GM21528 (cell line): Measurements from ENCODE around the gene ANXA2R.
A peak's percentile ranks its signal among the peaks of the same experiment; 100 is the strongest.

Source experiments
- ATAC-seq: cut with Tn5 transposase; IDR thresholded peaks from one replicate; pipeline ENCODE4 v1.9.1; 2021; ENCODE audit warnings: mild to moderate bottlenecking, moderate library complexity; ENCODE audit not compliant: unreplicated experiment, low FRiP score

ANXA2R gene

DNA sequence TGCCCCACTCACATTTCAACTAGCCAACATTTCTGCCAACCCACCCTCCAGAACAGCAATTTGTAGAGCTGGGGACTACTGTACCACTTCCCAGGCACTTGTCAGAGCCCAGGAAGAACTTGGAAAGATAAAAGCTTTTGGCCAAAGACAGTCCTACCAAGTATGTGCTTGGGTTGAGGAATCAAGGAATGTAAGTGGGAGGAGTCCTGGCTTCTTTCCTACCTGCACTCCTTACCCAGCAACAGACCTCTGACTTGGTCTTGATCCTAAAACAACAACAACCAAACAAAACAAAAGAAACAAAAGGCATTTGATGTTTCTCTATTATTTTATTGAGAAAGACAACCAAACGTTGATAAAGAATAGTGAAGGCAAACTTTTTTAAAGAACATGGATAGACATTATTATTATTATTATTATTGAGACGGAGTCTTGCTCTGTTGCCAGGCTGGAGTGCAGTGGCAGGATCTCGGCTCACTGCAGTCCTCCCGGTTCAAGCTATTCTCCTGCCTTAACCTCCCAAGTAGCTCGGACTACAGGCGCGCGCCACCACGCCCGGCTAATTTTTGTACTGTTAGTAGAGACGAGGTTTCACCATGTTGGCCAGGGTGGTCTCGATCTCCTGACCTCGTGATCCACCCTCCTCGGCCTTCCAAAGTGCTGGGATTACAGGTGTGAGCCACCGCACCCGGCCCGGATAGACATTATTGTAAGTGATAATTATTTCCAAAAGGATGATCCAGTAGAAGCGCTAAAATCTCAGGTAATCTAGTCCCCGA lies 33.5 kb downstream of the ANXA2R start:
- ATAC-seq: no peak

- ATAC-seq: no peak
Observed at GRCh38 chr5:43005031-43005430, 35.1 kb downstream of the ANXA2R start.

- no peak for ATAC-seq
Observed at GRCh38 chr5:43001748-43002147, 38.4 kb downstream of the ANXA2R start.

DNA sequence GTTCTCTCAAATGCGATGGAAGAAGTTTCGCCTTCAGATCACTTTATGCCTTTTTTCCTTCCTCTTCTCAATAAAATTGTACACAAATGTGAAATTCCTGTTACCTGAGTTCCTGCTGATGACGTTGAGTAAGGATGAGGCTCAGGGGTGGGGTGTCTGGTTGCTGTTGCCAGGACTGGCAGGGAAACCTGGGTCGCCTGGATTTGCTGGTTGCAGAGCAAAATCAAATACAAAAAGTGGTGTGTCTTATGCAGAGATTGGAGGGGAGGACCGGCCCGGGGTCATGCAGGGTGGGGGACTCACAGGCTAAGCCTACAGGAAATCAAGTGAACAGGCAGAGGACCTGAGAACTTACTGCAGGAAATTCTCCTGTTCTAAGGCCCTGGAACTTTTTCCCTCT lies 39.2 kb downstream of the ANXA2R start:
- no peak for ATAC-seq

GRCh38 chr5:43000111-43000840 lies 39.8 kb downstream of the ANXA2R start:
- no peak for ATAC-seq

DNA sequence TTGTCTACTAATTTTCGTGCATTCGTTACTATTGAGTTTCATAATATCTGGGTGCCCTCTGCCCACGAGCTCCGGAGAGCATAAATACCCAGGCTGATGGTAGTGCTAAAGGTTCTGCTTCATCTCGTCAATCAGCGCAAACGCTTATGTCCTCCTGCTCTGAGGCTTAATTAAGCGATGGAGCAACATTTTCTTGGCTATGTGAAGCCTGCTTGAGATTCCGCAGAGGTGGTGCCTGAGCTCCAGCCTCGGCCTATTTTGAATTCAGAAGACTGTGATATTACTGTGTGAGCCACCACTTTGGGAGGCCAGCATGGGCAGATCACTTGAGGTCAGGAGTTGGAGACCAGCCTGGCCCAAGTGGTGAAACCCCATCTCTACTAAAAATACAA lies 44.8 kb downstream of the ANXA2R start:
- no peak for ATAC-seq

DNA sequence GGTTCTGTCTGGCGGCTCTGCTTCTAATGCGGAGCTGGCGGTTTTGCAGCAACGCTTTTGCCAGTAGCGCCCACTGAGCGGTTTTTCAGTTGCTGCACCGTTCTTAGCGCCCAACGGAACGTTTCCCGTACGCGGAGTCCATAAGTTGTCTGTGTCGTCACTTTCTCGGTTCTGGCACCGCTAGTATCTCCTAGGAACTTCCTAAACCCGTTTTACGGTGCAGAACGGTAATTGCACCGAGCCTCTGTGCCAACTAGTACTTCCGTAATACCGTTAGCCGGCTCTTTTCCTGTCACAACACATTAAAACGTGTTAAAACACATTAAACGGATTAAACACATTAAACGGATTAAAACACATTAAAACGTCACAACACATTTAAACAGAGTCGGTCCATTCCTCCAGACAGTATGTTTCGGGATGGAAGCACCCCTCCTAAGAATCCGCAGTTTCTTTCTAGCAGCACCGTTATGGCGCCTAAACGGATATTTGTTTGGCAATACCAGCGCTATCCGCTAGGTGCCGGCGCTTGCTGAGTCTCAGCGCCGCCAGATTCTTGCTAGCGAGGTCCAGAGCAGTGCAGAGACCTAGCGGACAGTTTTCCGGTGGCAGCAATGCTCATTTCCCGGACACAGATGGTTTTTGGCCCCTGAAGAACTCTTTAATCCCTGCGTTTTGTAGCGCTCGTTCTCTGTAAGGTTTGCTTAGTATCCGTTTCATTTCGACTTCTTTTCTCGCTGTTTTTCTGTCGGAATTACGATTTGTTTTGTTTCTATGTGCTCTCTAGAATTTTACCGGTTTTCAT lies 45.4 kb downstream of the ANXA2R start:
- peak; percentile 53 for ATAC-seq

GRCh38 chr5:42994246-42994554 lies 45.9 kb downstream of the ANXA2R start:
- no peak for ATAC-seq

DNA sequence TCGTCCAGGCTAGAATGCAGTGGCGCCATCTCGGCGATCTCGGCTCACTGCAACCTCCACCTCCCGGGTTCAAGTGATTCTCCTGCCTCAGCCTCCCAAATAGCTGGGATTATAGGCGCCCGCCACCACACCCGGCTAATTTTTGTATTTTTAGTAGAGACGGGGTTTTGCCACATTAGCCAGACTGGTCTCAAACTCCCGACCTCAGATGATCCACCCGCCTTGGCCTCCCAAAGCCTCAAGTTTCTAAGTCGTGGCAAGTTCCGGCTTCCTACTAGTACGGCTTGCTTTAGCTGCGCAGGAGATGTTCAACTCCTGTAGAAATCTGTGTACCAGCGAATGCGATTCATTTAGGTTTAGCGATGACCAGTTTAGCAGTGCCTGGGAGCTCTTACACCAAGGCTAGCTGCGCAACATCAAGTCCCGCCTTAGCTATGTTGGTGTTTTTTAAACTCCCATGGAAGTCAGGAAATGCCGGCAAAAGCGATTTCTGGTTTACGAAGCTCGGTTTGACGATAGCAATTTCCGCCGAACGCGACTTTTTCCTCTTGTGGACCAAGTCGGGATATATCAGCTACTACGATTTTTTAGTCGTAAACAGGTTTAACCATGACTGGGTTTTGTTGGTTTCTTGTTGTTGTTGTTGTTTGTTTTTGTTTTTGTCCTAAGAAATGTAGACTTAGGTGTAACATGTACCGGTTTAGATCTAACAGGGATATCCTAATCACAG lies 46.4 kb downstream of the ANXA2R start:
- no peak for ATAC-seq

GRCh38 chr5:42992088-42992879 lies 47.8 kb downstream of the ANXA2R start:
- ATAC-seq: peak; percentile 59

DNA sequence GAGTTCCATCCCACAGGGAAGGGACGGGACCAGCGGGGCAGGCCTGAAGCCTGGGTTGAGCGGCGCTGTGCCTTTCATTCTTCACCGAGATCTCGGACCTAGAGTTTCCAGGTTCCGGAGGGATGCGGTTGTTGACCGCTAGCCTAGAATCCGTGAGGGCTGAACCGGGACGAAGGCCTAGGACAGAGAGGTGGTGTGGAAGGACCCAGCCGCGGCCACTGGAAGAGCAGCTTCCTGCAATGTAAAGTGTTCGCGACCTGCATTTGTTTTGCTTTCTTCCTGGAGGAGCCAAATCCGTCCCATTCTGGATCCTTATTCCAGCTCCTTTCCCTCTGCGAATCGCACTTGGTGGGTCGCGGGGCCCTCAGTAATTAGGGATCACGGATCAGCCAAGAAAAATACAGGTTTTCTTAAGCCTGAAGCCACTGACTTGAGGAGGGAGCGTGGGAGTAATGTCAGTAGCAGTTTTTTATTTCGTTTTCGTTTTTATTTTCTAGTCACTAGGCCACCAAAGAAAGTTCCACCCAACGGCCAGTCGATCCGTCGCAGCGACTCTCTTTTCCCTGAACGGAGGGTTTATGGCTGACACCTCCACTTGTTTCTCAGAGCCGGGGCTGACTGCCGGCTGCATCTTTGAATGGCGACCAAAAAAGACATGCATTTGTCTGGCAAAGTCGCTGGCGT lies 48.6 kb downstream of the ANXA2R start:
- peak; percentile 37 for ATAC-seq

GRCh38 chr5:42990892-42991291 lies 49.2 kb downstream of the ANXA2R start:
- no peak for ATAC-seq
